Muscle of leg (tissue), 11 donors: ENCODE results near the gene ABTB2. TPM values are rescaled to one million over a fixed set of nuclear protein-coding genes. Genes with fewer than 3 reads are reported as not detected.

Experiments
- DNase-seq: peaks from one replicate; pipeline ENCODE4 v3.0.0; 2013
- H3K27ac ChIP-seq: one replicate; pipeline ENCODE4 v1.5.1; 2013; ENCODE audit warnings: mild to moderate bottlenecking, low read length, control low read depth
- H3K27me3 ChIP-seq: one replicate; pipeline ENCODE4 v1.6.1; 2013; ENCODE audit warnings: low read length; ENCODE audit not compliant: control insufficient read depth, insufficient read depth
- H3K36me3 ChIP-seq: one replicate; pipeline ENCODE4 v1.6.1; 2013; ENCODE audit warnings: low read length; ENCODE audit not compliant: control insufficient read depth, insufficient read depth
- H3K4me1 ChIP-seq: one replicate; pipeline ENCODE4 v1.6.1; 2013; ENCODE audit warnings: low read length; ENCODE audit not compliant: control insufficient read depth, insufficient read depth
- H3K4me3 ChIP-seq: one replicate; pipeline ENCODE4 v1.5.1; 2013; ENCODE audit warnings: low read length, control low read depth
- H3K9me3 ChIP-seq: replicated peaks from 2 replicates; pipeline ENCODE4 v1.6.1; 2013; ENCODE audit warnings: low read depth, low read length; ENCODE audit not compliant: control insufficient read depth
- WGBS: methylation state at CpG from one replicate; pipeline ENCODE4 v1.1.5; 2013; ENCODE audit warnings: missing lambda C conversion rate; ENCODE audit not compliant: insufficient coverage; 5-methylcytosine and 5-hydroxymethylcytosine counted together
- polyA plus RNA-seq, 8 donors: library from polyadenylated mRNA; unstranded; fragments of 120-200 nt; gene quantifications; one replicate each; pipeline versions ENCODE4 v1.2.1 to v1.2.3, GENCODE V29; 2013; ENCODE audit warnings: inconsistent platforms in 1 of 8, low replicate concordance in 1 of 8; ENCODE audit not compliant: insufficient read length in 8 of 8, insufficient read depth in 1 of 8
- total RNA-seq: library from RNA; stranded (reverse); fragments of 120-200 nt; gene quantifications from one replicate; pipeline ENCODE4 v1.2.4, GENCODE V29; 2013

Gene ABTB2
- total and polyA plus RNA-seq, 9 donors: 3.5 to 8.5 (median 6.5) TPM

DNA sequence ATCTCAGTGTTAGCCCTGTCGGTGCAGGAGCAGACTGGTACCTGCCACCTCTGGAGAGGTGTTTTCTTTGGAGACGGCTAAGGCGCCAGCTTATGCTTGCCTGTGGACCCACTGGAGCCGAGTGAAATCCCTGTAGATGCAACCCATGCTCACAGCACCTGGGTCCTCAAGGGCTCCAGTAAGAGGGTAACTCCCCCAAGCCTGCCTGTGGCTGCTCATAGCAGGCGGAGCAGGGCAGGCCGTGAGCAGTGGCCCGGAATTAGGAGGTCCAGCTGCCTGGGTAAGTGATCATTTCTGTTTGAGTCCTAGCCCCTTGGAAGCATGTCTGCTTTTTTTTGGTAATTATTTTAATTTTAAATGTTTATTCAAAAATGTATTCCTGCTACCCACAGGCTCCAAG lies 208.5 kb downstream of the ABTB2 start:
- DNase-seq: no peak
- no peaks in the 10 kb centered on the region for H3K27me3 ChIP-seq
- no peak overlapping the region for H3K27ac ChIP-seq
- no peak overlapping the region for H3K4me3 ChIP-seq
- peaks cover 87% of the 10 kb centered on the region for H3K36me3 ChIP-seq
- H3K4me1 ChIP-seq: no peaks in the 10 kb centered on the region
- H3K9me3 ChIP-seq: no peaks in the 10 kb centered on the region
- WGBS: 82% methylated on average over 5 of the region's 7 CpGs

DNA sequence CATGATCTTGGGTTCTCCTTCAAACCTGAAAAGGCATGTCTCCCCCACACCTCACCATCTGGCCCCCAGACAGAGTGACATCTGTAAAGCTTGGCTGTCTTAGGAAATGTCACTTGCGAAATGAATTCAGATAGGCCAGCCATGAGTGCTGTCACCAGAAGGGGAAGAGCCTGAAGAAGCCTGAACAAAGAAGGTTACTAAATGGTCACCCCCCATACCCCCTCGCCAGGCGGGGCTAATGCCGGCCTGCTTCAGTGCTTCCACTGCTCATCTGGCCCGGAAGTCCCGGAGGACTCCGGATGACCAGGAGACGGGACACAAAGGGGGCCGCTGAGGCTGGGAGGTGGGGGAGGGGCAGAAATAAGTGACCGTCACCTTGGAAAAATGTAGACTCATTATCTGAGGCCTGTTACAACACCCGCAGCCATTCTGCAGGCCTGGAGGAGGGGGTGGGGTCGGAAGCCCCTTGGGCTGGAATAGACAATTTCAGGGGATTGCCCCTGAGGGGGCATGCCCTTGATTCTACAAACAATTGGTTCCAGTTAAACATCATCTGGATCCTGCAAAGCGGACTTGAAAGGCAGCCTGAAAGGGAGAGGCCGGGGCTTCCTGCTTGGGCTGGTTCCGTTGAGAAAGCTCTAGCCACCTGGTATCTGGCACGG lies 209.2 kb downstream of the ABTB2 start:
- WGBS: 73% methylated on average over 9 of the region's 16 CpGs
- DNase-seq: no peak
- Histone ChIP-seq H3K36me3 (peaks cover 87% of the 10 kb centered on the region), H3K9me3 (no peaks in the 10 kb centered on the region), H3K27ac (no peak overlapping the region), H3K4me3 (no peak overlapping the region), H3K4me1 (no peaks in the 10 kb centered on the region), H3K27me3 (no peaks in the 10 kb centered on the region)

DNA sequence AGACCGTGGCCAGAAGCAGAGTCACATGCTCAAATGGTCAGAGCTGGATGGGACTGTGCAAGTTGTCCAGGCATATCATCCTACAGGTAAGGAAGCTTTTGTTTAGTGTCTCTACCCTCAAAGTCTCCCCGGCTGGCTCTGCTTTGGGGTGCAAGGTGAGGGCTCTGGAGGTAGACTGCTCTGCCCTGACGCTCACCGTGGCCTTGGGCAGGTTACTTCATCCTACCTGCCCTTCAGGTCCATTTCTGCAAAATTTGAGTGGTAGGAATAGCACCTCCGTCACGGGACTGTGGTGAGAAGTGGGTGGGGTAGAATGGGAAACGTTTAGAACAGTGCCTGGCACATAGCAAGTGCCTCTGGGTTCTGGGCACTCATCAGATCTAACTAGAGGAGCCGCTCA lies 210.2 kb downstream of the ABTB2 start:
- 81% methylated on average over 4 of the region's 8 CpGs for WGBS
- H3K9me3 ChIP-seq: no peaks in the 10 kb centered on the region
- H3K4me1 ChIP-seq: no peaks in the 10 kb centered on the region
- no peak overlapping the region for H3K27ac ChIP-seq
- DNase-seq: no peak
- H3K27me3 ChIP-seq: no peaks in the 10 kb centered on the region
- H3K36me3 ChIP-seq: peaks cover 87% of the 10 kb centered on the region
- no peak overlapping the region for H3K4me3 ChIP-seq

DNA sequence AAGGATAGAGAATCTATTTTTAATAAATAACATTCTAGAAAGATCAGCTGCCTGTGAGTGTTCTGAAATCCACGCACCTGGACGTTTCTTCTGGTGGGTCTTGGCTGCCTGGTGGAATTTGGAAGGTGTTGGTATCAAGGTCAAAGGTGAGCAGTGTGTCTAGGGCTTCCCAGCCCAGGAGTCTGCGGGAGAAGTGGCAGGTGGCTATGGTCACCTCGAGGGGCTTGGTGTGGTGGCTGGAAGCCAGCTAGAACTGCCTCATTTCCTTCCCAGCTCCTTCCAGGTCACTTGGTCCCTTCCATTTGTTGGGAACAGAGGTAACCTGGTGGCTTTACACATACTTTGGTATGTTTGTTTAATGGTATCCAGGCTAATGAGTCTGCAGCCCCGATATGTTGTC lies 210.9 kb downstream of the ABTB2 start:
- 92% methylated on average over 2 of the region's 5 CpGs for whole genome bisulfite sequencing
- Histone ChIP-seq H3K27me3 (no peaks in the 10 kb centered on the region), H3K9me3 (no peaks in the 10 kb centered on the region), H3K4me1 (no peaks in the 10 kb centered on the region), H3K36me3 (peaks cover 87% of the 10 kb centered on the region), H3K4me3 (no peak overlapping the region), H3K27ac (no peak overlapping the region)
- no peak for DNase-seq

DNA sequence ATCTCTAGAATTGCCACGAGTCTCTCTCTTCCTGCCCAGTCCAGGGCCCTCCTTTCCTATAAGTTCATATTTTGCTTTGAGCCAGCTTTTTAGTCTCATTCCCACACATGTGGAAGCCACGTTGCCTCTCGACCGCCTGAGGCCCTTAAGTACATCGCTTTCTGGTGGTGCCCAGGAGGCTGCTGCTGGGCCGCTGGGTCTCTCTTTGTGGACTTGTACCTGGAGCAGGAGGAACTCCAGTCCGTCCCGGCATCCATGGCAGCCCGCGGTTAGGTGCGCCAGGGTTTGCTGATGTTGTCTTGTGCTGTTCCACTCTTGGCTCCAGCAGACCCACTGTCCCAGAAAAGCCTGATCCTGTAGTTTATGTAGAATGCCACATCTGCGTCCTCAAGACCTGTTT lies 211.4 kb downstream of the ABTB2 start:
- 93% methylated on average over 11 of the region's 12 CpGs for WGBS

DNA sequence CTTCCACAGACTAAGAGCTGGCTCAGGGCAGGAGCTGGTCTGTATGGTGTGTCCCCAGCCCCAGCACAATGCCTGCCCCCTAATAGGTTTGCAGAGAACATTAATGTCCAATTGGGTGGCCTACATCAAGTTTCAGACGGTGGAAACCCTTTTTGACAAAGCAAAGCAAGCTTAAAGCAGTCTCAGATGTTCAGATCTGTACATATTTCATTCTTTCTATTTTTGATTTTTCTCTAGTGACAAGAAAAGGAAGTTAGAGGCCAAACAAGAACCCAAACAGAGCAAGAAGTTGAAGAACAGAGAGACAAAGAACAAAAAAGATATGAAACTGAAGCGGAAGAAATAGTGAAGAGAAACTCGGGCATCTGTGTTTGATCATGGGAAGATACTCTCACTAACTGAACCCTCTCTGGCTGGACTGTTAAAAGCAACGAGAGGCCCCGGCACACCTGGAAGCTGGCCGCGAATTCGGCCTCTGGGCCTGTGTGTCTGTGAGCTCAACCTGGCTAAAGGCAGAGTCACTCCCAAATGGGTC lies 211.9 kb downstream of the ABTB2 start:
- DNase-seq: no peak
- Histone ChIP-seq H3K4me3 (no peak overlapping the region), H3K36me3 (peaks cover 93% of the 10 kb centered on the region), H3K4me1 (no peaks in the 10 kb centered on the region), H3K9me3 (no peaks in the 10 kb centered on the region), H3K27ac (no peak overlapping the region), H3K27me3 (no peaks in the 10 kb centered on the region)
- 88% methylated on average over 7 of the region's 8 CpGs for WGBS

More for the DNA sequence above, 211.4 kb downstream of the ABTB2 start:
- DNase-seq: no peak
- Histone ChIP-seq H3K4me3 (no peak overlapping the region), H3K36me3 (peaks cover 88% of the 10 kb centered on the region), H3K27ac (no peak overlapping the region), H3K4me1 (no peaks in the 10 kb centered on the region), H3K9me3 (no peaks in the 10 kb centered on the region), H3K27me3 (no peaks in the 10 kb centered on the region)

DNA sequence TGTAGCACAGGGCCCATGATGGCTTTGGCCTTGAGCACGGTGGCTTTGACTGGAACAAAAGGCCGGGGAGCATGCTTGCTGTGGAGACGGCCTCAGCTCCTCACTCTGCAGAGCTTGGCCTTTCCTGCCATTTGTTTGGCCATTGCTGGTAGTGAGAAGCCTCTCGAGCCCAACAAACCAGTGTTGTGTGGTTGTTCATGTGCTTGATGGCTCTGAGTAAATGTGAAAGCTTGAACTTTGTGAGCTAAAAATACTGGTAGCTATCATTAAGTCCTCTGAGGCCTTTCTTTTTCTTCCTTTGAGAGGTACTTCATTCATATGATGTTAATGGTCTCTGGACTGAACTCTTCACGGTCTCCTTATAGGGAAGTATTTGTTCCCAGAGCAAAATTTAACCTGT lies 212.7 kb downstream of the ABTB2 start:
- no peaks in the 10 kb centered on the region for H3K27me3 ChIP-seq
- H3K9me3 ChIP-seq: no peaks in the 10 kb centered on the region
- peaks cover 96% of the 10 kb centered on the region for H3K36me3 ChIP-seq
- no peak for DNase-seq
- no peak overlapping the region for H3K4me3 ChIP-seq
- no peaks in the 10 kb centered on the region for H3K4me1 ChIP-seq
- WGBS: 88% methylated on average over 3 of the region's 5 CpGs
- H3K27ac ChIP-seq: no peak overlapping the region

DNA sequence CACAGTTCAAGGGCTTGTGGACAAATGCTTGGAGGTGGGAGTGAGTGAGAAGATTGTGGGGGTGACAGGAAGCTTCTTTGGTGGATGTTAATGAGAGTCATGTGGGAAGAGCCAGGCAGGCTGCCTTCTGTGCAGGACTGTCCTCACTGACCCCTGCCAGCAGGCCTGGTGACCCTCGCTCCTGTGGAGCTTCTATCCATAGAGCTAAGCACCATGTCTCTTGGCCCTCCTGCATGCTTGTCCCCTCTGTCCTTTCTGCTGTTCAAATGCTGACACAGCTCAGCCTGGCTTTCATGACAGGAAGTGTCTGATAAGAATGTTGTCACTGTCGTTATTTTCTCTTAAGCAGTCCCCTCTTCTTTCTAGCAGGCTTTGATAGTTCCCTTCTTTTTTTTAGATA lies 214.8 kb downstream of the ABTB2 start:
- Histone ChIP-seq H3K9me3 (no peaks in the 10 kb centered on the region), H3K4me3 (no peak overlapping the region), H3K27me3 (no peaks in the 10 kb centered on the region), H3K36me3 (peaks cover 98% of the 10 kb centered on the region), H3K4me1 (no peaks in the 10 kb centered on the region), H3K27ac (no peak overlapping the region)
- WGBS: 90% methylated on average over 1 of the region's 2 CpGs
- DNase-seq: no peak

DNA sequence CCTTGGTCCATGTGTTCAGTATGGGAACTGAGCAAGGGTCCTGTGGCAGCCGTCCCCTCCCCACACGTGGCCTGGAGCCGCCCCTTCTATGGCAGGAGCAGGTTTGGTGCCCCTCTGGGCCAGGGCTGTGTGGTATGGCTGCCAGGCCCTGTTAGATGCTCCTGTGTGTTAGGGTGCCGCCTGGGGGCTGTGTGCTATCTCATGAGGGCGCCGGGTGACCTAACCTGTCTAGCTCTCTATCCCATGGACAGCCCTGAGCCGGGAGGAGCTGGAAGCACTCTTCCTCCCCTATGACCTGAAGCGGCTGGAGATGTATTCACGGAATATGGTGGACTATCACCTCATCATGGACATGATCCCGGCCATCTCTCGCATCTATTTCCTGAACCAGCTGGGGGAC lies 217.7 kb downstream of the ABTB2 start:
- Histone ChIP-seq H3K4me3 (no peak overlapping the region), H3K27me3 (no peaks in the 10 kb centered on the region), H3K9me3 (no peaks in the 10 kb centered on the region), H3K27ac (no peak overlapping the region), H3K4me1 (no peaks in the 10 kb centered on the region), H3K36me3 (peaks cover 94% of the 10 kb centered on the region)
- DNase-seq: no peak
- 89% methylated on average over 9 of the region's 11 CpGs for WGBS

DNA sequence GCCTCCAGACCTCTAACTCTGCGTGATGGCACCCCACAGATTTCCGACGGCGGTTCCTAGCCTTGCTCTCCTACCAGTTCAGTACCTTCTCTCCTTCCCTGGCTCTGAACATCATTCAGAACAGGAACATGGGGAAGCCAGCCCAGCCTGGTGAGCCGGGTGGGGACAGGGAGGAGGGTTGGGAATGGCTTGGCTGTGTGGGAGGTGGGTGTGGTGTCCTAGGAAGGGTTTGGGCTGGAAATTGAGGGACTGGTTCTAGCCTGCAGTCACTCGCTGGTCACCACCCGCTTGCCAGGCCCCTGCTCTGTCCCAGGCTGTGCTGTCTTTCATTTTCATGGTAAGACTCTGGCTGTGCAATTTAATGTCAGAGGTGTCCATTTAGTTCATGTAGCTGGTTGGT lies 218.5 kb downstream of the ABTB2 start:
- Histone ChIP-seq H3K36me3 (peaks cover 94% of the 10 kb centered on the region), H3K27me3 (no peaks in the 10 kb centered on the region), H3K27ac (no peak overlapping the region), H3K4me3 (no peak overlapping the region), H3K4me1 (no peaks in the 10 kb centered on the region), H3K9me3 (no peaks in the 10 kb centered on the region)
- no peak for DNase-seq
- WGBS: 80% methylated on average over 3 of the region's 7 CpGs

DNA sequence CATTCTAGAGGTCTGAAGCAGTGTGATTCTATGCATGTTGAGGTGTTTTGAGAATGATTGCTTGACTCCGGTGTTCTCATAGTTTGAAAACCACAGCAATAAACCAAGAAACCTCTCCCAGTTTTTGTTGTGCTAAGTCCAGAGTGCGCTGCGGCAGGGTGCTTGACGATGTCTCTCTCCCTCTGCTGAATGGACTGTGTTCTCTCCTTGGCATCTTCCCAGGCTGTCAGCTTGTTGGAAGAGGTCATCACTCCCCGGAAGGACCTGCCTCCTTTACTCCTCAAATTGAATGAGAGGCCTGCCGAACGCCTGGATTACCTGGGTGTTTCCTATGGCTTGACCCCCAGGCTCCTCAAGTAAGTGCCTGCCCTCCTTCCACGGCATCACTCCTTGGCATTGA lies 221.4 kb downstream of the ABTB2 start:
- no peak overlapping the region for H3K4me3 ChIP-seq
- no peak overlapping the region for H3K27ac ChIP-seq
- no peaks in the 10 kb centered on the region for H3K4me1 ChIP-seq
- H3K9me3 ChIP-seq: no peaks in the 10 kb centered on the region
- DNase-seq: no peak
- H3K27me3 ChIP-seq: no peaks in the 10 kb centered on the region
- WGBS: 100% methylated on average over 2 of the region's 8 CpGs
- H3K36me3 ChIP-seq: peaks cover 90% of the 10 kb centered on the region
